ENCODE measurements around the gene GGA1.

Gene GGA1

DNA sequence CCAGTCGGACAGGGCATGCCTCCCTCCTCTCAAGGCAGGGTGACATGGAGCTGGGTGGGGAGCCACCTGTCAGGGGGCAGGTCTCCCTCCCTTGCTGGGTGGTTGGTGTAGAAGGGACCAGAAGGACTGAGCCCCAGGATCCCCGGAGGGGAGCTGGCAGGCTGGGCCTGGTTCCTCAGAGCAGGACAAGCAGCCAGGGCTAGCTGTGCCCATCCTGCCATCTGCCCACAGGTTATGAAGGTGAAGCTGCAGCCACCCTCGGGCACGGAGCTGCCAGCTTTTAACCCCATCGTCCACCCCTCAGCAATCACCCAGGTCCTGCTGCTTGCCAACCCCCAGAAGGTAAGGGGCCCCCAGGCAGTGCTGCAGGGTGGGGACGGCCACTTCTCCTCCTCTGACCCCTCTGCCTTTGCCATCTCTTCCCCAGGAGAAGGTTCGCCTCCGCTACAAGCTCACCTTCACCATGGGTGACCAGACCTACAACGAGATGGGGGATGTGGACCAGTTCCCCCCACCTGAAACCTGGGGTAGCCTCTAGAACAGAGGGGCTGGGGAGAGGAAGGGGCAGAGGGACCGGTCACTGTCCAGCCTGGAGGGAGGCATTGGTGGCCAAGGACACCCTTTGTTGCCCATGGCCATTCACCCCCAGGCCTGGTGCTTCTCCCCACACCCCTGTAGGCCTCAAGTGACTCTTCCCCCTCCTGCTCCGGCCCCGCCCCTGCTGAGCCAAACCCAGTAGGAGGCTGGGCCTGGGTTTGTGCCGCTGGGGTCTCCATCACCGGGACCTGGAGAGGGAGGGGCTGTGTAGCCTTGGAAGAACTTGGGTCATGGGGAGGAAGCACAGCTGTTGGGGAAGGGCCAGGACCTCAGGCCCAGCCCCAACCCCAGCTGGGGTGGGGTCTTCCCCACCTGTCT is 23.8 kb downstream of the GGA1 start:
- DNase-seq, result no peak

DNA sequence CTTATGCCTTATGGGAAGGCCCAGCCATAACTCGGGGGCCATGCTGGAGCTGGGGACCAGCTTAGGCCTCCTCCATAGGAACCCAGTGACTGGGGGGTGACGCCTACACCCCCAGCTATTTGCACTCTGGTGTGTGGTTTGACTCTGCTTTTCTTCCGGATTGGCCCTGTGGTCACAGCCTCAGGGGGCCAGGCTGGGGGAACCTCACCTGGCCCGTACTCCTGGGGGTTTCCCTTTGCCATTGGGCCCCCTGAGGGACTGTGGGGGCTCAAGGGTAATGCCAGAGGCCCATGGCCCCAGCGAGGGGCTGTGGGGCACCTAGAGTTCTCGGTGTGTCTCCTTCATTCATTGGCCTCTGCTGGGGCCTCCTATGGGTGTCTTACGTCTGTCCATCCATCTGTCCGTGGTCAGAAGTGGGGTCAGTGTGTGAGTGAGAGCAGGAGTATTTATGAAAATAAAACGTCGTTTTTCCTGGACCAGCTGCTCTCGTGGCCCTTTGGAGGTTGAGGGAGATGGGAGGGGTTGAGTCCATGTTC is 24.5 kb downstream of the GGA1 start:
- no peak for DNase-seq

- peak; percentile 97 for DNase-seq
These were observed 25.2 kb downstream of the GGA1 start for GRCh38 chr22:37633625-37634416.

GRCh38 chr22:37634417-37634924 is 25.8 kb downstream of the GGA1 start:
- no peak for DNase-seq

DNA sequence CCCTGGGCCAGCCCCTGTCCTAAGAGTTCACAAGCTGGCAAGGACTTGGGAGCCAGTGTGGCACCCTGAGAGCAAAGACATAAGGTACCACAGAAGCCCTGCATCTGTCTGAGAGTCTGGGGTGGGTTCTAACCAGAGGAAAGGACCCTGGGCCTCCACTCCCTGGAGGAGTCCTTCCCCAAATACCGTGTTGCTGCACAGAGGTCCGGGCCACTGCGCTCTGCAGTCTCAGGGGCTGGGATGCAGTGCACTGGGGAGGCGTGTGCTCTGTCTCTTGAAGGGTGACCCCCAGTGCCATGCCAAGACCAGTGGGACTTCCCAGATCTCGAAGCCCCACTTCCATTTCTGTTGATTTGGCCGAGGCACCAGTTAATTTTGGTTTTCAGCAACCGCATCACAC is 26.5 kb downstream of the GGA1 start:
- DNase-seq, result no peak

DNA sequence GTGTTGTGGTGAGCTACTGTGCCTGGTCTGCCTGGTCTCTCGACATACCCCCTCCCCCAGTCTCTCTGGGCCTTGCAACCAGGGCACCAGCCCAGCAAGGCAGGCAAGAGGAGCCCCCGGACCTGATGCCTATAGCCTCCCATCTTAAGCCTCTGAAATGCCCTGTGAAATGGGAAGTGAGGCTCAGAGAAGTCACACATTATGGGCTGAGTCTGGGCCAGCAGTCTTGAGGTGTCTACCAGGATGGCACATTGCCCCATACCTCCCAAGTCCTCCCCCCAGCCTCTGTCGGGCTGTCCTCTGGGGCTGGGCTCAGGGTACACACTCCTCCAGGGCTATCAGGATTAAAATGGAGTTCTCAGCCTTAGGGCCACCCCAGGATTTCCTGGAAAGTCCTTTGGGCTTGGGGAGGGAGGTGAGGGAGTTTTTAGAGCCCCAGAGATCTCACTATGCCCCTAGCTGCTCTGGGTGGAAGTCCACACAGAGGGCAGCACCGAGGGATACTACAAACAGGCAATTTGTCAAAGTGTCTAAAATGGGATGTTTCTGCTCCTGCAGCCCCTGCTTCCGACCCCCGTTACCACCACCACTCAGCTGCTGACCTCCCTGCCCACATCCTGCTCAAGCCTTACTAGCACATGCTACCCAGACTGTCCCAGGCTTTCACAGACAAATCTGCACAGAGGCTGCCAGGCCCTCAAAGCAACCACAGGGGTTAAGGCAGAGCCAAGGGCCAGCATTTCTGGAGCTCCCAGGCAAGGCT is 27.7 kb downstream of the GGA1 start:
- peak; percentile 60 for DNase-seq

DNA sequence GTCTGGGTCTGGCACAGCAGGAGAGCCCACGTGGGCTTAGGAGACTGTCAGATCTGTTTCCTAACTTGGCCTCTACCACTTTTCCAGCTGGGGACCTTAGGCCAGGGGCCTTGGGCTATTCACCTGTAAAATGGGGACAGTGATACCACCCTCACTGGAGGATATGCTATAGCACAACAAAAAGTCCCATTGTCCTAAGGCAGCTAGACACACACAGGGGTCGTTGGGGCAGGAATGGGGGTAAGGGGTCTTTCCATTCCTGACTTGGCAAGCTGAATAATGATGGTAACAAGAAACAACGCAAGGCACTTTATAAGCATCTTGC is 28.3 kb downstream of the GGA1 start:
- no peak for DNase-seq

- no peak for DNase-seq
These were observed 29.9 kb downstream of the GGA1 start for GRCh38 chr22:37638391-37639069.

- peak; percentile 74 for DNase-seq
These were observed 30.6 kb downstream of the GGA1 start, which contains the start of gene SH3BP1 for GRCh38 chr22:37639070-37639760. SH3BP1 (plus strand) TSS chr22:37639669; CDS start chr22:37639788, 119 bp downstream.

DNA sequence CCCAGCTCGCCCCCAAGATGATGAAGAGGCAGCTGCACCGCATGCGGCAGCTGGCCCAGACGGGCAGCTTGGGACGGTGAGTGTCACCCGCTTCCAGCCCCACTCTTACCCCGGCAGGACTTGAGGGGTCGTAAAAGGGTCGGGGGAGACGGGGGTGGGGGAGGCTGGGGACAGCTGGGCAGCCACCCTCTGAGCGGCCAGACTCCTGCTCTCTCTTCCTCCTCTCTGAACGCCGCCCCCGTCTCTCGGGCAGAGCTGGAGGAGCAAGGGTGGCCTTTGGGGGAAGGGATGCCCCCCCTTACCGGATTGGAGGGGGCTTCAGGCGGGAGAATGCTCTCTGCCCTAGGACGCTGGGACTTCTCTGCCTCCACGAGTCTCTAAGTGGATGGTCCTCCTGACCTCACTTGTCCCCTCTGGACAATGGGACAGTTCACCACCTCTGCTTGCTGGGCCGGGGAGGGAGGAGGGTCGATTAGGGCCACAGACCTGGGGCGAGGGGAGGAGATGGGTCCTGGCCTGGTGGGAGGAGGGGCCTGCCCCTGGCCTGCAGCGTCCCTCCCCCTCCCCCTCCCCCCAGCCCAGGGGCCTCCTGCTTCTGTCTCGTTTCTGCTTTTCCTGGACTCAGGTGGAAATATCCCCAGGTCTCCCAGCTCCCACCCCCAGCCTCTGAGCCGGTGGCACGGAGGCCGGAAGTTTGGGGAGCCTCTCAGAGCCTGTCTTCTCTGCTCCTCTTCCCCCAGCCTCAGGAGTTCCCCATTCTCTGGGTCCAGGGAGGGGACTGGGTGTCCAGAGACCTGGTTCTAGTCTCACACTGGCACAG is 31.3 kb downstream of the GGA1 start:
- DNase-seq, result peak; percentile 34

- DNase-seq, result no peak
These were observed 32.2 kb downstream of the GGA1 start for GRCh38 chr22:37640591-37641560.

GRCh38 chr22:37641561-37641949 is 32.9 kb downstream of the GGA1 start:
- DNase-seq, result no peak

DNA sequence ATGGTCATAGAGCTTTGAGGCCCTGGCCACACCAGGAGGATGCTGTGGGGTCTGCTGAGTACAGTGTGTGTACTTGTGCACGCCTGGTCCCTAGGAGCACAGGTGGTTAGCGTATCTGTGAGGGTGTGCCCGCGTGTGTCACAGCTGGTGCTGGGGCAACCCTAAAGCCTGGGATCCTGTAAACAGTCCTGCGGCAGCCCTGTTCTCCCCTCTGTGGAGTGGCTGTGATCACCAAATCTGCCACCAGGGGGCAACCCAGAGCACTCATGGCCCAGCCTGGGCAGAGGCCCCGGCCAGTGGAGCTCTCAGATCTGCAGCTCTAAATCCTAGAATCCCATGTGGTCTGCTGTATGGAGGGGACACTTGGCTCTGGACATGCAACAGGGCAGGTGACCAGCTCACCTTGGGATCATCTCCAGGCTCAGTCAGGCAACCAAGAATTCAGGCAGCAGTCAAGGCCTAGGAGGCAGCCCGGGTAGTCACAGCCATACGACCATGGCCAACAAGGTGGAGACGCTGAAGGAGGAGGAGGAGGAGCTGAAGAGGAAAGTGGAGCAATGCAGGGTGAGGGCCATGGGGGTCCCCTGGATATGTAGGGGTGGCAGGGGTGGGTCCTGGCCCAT is 34.7 kb downstream of the GGA1 start:
- peak; percentile 89 for DNase-seq

GRCh38 chr22:37647317-37647716 is 38.7 kb downstream of the GGA1 start:
- no peak for DNase-seq

GRCh38 chr22:37647928-37648327 is 39.3 kb downstream of the GGA1 start:
- DNase-seq, result peak; percentile 65

- DNase-seq, result no peak
These were observed 42.0 kb downstream of the GGA1 start for GRCh38 chr22:37650463-37651136.

DNA sequence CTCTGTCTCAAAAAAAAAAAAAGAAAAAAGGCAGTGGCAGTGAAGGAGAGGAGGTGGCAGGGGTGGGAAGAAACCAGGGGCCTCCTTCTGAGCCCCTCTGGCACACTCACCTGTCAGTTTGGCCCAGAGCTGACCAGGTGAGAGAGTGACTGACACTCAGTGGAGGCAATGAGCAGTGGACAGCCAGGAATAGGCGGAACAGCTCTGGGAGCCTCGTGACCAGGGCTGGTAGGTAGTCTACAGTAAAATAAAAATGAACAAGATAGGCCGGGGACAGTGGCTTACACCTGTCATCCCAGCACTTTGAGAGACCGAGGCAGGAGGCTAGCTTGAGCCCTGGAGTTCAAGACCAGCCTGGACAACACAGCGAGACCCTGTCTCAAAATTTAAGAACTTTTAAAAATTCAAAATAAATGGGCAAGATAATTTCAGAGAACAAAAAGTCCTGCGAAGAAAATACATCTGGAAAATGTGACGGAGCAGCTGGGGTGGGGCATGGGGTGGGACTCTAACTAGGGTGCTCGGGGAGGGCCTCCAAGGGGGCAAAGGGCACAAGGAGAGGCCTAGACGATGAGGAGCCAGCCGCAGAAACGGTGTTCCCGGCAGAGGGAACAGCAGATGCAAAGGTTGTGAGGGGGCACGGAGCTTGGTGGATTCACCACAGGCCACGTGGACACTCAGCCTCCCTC is 46.1 kb downstream of the GGA1 start:
- no peak for DNase-seq

- no peak for DNase-seq
These were observed 46.6 kb downstream of the GGA1 start for GRCh38 chr22:37655252-37655563.
